WTC11 (cell line): ENCODE measurements around the gene POFUT2. TPM values are rescaled to one million over a fixed set of nuclear protein-coding genes. Genes with fewer than 3 reads are reported as not detected.

Experiments used
- ATAC-seq: fragments of 200-7000 bp; cut with Tn5 transposase; 2 replicates; pipeline ENCODE4 v1.10.0; 2021; ENCODE audit warnings: mild to moderate bottlenecking, moderate library complexity
- CTCF ChIA-PET: fragments of 300-600 bp; sonication (Branson Sonifier 250); formaldehyde crosslinking; loops from one replicate; lab custom pipeline; 2021; ENCODE audit warnings: antibody characterized with exemption; lab: Charles Lee
- POLR2A ChIA-PET: fragments of 350-600 bp; sonication (Branson Sonifier 250); formaldehyde crosslinking; loops from one replicate; lab custom pipeline; 2021; ENCODE audit warnings: antibody characterized with exemption; lab: Charles Lee
- DNase-seq: peaks from one replicate; pipeline ENCODE4 v3.0.0; 2021; ENCODE audit warnings: low spot score
- H3K27ac Mint-ChIP-seq: 2 replicates; pipeline ENCODE4 v1.8.0; 2021; ENCODE audit warnings: mixed read lengths
- H3K27me3 Mint-ChIP-seq: 2 replicates; pipeline ENCODE4 v1.8.0; 2021; ENCODE audit warnings: low read depth, mild to moderate bottlenecking, moderate library complexity, mixed read lengths
- H3K36me3 Mint-ChIP-seq: 2 replicates; pipeline ENCODE4 v1.8.0; 2021; ENCODE audit warnings: mixed read lengths
- H3K4me1 Mint-ChIP-seq: 2 replicates; pipeline ENCODE4 v1.8.0; 2022; ENCODE audit warnings: mixed read lengths
- H3K4me3 Mint-ChIP-seq: 2 replicates; pipeline ENCODE4 v1.8.0; 2021; ENCODE audit warnings: mild to moderate bottlenecking, moderate library complexity, mixed read lengths
- H3K9me3 Mint-ChIP-seq: 2 replicates; pipeline ENCODE4 v1.8.0; 2021; ENCODE audit warnings: mixed read lengths
- ATF6 ChIP-seq: sonication (generic); formaldehyde crosslinking; IDR thresholded peaks from 2 replicates; pipeline ENCODE4 v1.8.1; 2023; ENCODE audit warnings: mild to moderate bottlenecking, missing genetic modification reagents
- ELF4 ChIP-seq: sonication (generic); formaldehyde crosslinking; IDR thresholded peaks from 2 replicates; pipeline ENCODE4 v1.8.1; 2022; ENCODE audit warnings: low read depth, mild to moderate bottlenecking, moderate library complexity, missing genetic modification reagents
- FOXP1 ChIP-seq: sonication (generic); formaldehyde crosslinking; IDR thresholded peaks from 2 replicates; pipeline ENCODE4 v1.8.0; 2022; ENCODE audit warnings: missing genetic modification reagents, mild to moderate bottlenecking, moderate library complexity, borderline replicate concordance
- GABPB1 ChIP-seq: sonication (generic); formaldehyde crosslinking; IDR thresholded peaks from 2 replicates; pipeline ENCODE4 v1.8.1; 2023; ENCODE audit warnings: mild to moderate bottlenecking, missing genetic modification reagents
- JAZF1 ChIP-seq: fragments of 250-450 bp; sonication (Bioruptor Pico); IDR thresholded peaks from 2 replicates; pipeline ENCODE4 v1.9.0; 2021; ENCODE audit warnings: moderate library complexity, mild to moderate bottlenecking, inconsistent platforms
- NFATC4 ChIP-seq: fragments of 250-450 bp; sonication (Bioruptor Pico); IDR thresholded peaks from 2 replicates; pipeline ENCODE4 v1.9.0; 2021; ENCODE audit warnings: mild to moderate bottlenecking
- NR3C1 ChIP-seq: sonication (generic); formaldehyde crosslinking; conservative IDR thresholded peaks from 2 replicates; pipeline ENCODE4 v1.8.1; 2023; ENCODE audit warnings: low read depth, mild to moderate bottlenecking, missing genetic modification reagents
- TEAD4 ChIP-seq: sonication (generic); formaldehyde crosslinking; IDR thresholded peaks from 2 replicates; pipeline ENCODE4 v1.8.0; 2022; ENCODE audit warnings: mild to moderate bottlenecking, missing genetic modification reagents
- ZBTB21 ChIP-seq: sonication (generic); formaldehyde crosslinking; IDR thresholded peaks from 2 replicates; pipeline ENCODE4 v1.8.1; 2023; ENCODE audit warnings: mild to moderate bottlenecking, missing genetic modification reagents, borderline replicate concordance
- ZNF219 ChIP-seq: sonication (generic); formaldehyde crosslinking; IDR thresholded peaks from 2 replicates; pipeline ENCODE4 v1.8.0; 2023; ENCODE audit warnings: missing genetic modification reagents, mild to moderate bottlenecking, borderline replicate concordance
- ZNF317 ChIP-seq: sonication (generic); formaldehyde crosslinking; IDR thresholded peaks from 2 replicates; pipeline ENCODE4 v1.8.1; 2023; ENCODE audit warnings: low read depth, mild to moderate bottlenecking, moderate library complexity, missing genetic modification reagents, borderline replicate concordance
- total RNA-seq: library from RNA; stranded (reverse); gene quantifications from 3 replicates; pipeline ENCODE4 v1.2.3, GENCODE V29; 2021
- TF ChIP-seq, protein P1 (sequence below): sonication (generic); formaldehyde crosslinking; IDR thresholded peaks from 2 replicates; pipeline ENCODE4 v1.8.1; 2023; ENCODE audit warnings: mild to moderate bottlenecking, missing genetic modification reagents, borderline replicate concordance
- TF ChIP-seq, protein P2 (sequence below): fragments of 250-450 bp; sonication (Bioruptor Pico); IDR thresholded peaks from 2 replicates; pipeline ENCODE4 v1.9.0; 2021; ENCODE audit warnings: mild to moderate bottlenecking, borderline replicate concordance

POFUT2 gene
- total RNA-seq, 1 experiment from 2014 or later: 39.7 TPM

DNA sequence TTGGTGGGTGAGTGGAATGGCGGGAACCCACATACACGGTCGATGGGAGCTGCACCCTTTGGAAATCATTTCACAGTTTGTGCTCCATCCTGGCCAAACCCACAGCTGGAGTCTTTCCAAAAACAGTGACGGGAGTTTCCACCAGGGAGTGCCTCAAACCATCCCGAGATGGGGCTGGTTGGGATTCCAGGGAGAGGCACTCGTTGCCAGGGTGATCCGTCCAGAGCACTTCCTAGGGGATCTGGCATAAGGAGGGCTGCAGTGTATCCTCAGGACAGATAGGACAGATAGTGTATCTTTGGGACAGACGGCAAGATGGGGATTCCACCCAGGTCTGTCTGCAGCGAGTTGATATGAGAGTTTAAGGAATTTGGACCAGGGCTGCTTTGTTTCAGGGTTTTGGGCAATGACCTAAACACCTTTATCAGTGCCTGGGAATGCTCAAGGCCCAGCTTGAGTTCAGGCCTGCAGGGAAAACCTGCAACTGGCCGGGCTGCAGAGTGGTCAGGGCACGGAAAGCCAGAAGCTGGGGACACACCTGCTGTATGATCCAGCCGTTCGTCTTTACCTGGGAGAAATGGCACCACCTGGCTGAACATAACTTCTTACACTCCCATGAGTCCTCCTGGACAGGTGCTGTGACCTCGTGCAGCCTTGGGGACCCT is 3.4 kb upstream of the POFUT2 start (continued):
- TF ChIP-seq, protein P1, sequence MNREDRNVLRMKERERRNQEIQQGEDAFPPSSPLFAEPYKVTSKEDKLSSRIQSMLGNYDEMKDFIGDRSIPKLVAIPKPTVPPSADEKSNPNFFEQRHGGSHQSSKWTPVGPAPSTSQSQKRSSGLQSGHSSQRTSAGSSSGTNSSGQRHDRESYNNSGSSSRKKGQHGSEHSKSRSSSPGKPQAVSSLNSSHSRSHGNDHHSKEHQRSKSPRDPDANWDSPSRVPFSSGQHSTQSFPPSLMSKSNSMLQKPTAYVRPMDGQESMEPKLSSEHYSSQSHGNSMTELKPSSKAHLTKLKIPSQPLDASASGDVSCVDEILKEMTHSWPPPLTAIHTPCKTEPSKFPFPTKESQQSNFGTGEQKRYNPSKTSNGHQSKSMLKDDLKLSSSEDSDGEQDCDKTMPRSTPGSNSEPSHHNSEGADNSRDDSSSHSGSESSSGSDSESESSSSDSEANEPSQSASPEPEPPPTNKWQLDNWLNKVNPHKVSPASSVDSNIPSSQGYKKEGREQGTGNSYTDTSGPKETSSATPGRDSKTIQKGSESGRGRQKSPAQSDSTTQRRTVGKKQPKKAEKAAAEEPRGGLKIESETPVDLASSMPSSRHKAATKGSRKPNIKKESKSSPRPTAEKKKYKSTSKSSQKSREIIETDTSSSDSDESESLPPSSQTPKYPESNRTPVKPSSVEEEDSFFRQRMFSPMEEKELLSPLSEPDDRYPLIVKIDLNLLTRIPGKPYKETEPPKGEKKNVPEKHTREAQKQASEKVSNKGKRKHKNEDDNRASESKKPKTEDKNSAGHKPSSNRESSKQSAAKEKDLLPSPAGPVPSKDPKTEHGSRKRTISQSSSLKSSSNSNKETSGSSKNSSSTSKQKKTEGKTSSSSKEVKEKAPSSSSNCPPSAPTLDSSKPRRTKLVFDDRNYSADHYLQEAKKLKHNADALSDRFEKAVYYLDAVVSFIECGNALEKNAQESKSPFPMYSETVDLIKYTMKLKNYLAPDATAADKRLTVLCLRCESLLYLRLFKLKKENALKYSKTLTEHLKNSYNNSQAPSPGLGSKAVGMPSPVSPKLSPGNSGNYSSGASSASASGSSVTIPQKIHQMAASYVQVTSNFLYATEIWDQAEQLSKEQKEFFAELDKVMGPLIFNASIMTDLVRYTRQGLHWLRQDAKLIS (CRISPR knock-in tag): no peak
- TF ChIP-seq NFATC4 (CRISPR knock-in tag): no peak
- no peak for TF ChIP-seq FOXP1 (CRISPR knock-in tag)
- TF ChIP-seq GABPB1 (CRISPR knock-in tag): no peak
- TF ChIP-seq TEAD4: no peak
- no peak for TF ChIP-seq JAZF1
- TF ChIP-seq, protein P2, sequence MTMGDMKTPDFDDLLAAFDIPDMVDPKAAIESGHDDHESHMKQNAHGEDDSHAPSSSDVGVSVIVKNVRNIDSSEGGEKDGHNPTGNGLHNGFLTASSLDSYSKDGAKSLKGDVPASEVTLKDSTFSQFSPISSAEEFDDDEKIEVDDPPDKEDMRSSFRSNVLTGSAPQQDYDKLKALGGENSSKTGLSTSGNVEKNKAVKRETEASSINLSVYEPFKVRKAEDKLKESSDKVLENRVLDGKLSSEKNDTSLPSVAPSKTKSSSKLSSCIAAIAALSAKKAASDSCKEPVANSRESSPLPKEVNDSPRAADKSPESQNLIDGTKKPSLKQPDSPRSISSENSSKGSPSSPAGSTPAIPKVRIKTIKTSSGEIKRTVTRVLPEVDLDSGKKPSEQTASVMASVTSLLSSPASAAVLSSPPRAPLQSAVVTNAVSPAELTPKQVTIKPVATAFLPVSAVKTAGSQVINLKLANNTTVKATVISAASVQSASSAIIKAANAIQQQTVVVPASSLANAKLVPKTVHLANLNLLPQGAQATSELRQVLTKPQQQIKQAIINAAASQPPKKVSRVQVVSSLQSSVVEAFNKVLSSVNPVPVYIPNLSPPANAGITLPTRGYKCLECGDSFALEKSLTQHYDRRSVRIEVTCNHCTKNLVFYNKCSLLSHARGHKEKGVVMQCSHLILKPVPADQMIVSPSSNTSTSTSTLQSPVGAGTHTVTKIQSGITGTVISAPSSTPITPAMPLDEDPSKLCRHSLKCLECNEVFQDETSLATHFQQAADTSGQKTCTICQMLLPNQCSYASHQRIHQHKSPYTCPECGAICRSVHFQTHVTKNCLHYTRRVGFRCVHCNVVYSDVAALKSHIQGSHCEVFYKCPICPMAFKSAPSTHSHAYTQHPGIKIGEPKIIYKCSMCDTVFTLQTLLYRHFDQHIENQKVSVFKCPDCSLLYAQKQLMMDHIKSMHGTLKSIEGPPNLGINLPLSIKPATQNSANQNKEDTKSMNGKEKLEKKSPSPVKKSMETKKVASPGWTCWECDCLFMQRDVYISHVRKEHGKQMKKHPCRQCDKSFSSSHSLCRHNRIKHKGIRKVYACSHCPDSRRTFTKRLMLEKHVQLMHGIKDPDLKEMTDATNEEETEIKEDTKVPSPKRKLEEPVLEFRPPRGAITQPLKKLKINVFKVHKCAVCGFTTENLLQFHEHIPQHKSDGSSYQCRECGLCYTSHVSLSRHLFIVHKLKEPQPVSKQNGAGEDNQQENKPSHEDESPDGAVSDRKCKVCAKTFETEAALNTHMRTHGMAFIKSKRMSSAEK (CRISPR knock-in tag): no peak

- H3K4me3 Mint-ChIP-seq: peak overlapping the region; percentile 59; the same call in 1 of the 2 replicates
- no peaks in the 10 kb centered on the region for H3K27me3 Mint-ChIP-seq
- peaks cover 17% of the 10 kb centered on the region for H3K4me1 Mint-ChIP-seq
- TF ChIP-seq ELF4 (CRISPR knock-in tag): no peak
- TF ChIP-seq, protein P2 (CRISPR knock-in tag): no peak
- no peak for TF ChIP-seq ZNF219
- no peak for TF ChIP-seq ZBTB21
- no peak for TF ChIP-seq ZNF317 (CRISPR knock-in tag)
- no peak for TF ChIP-seq ATF6
- TF ChIP-seq NR3C1 (CRISPR knock-in tag): no peak
- DNase-seq (no peak), ATAC-seq (no peak)
- H3K36me3 Mint-ChIP-seq: peaks cover 10% of the 10 kb centered on the region
- H3K27ac Mint-ChIP-seq: no peak overlapping the region
- no peaks in the 10 kb centered on the region for H3K9me3 Mint-ChIP-seq
- ChIA-PET POLR2A (no interaction called here), CTCF (interaction anchor here (1.0 to 1.9 kb wide), 12 partner anchors 19 to 266 kb away, joined by 3 to 20 read pairs (median 6); no protein-coding TSS in a partner anchor)
These were observed 2.2 kb upstream of the POFUT2 start for GRCh38 chr21:45289655-45290515.
